A549 (cell line): Measurements from ENCODE around the gene SEC31A. TPM values are rescaled to one million over a fixed set of nuclear protein-coding genes. Genes with fewer than 3 reads are reported as not detected.

Source experiments
- polyA plus RNA-seq, 4 experiments: library from polyadenylated mRNA; depleted of rRNA in 3 of 4; stranded (reverse); fragments of >200 nt; fragmentation: RNase III in 1 of 4; extraction: RNeasy Plus Mini Kit Qiagen cat#74134 plus additional on column Dnase treatment in 1 of 4; gene quantifications; 2 replicates in 3 of 4; 3 replicates in 1 of 4; pipeline ENCODE4 v1.2.3, GENCODE V29; 2011 to 2017

The SEC31A gene
- polyA plus RNA-seq, 2 of the 4 experiments (the other 2 are of a cell fraction), result 67.8 to 127 TPM

Other genes with a start within 250 kb of the SEC31A start
- gene SCD5, start 92.4 kb downstream of the SEC31A start, polyA plus RNA-seq (2011; rRNA removed), result 11.3 and 11.9 TPM in 2 replicates
- gene SCD5, start 92.4 kb downstream of the SEC31A start, polyA plus RNA-seq (2017; fragmentation: RNase III; extraction: RNeasy Plus Mini Kit Qiagen cat#74134 plus additional on column Dnase treatment), result 7.5 to 10.8 TPM (median 9.8 TPM) in 3 replicates
- 4.4 and 5.3 TPM in 2 replicates for gene THAP9, start 9.6 kb upstream of the SEC31A start, polyA plus RNA-seq (2011; rRNA removed)
- 1.7 to 2.3 TPM (median 2.3 TPM) in 3 replicates for gene THAP9, start 9.6 kb upstream of the SEC31A start, polyA plus RNA-seq (2017; fragmentation: RNase III; extraction: RNeasy Plus Mini Kit Qiagen cat#74134 plus additional on column Dnase treatment)
- gene LIN54, start 119.7 kb upstream of the SEC31A start, polyA plus RNA-seq (2011; rRNA removed), result 12.0 and 12.7 TPM in 2 replicates
- gene LIN54, start 119.7 kb upstream of the SEC31A start, polyA plus RNA-seq (2017; fragmentation: RNase III; extraction: RNeasy Plus Mini Kit Qiagen cat#74134 plus additional on column Dnase treatment), result 6.7 to 6.9 TPM (median 6.8 TPM) in 3 replicates
- gene COPS4, start 144.0 kb upstream of the SEC31A start, polyA plus RNA-seq (2011; rRNA removed), result 35.5 and 36.5 TPM in 2 replicates
- gene COPS4, start 144.0 kb upstream of the SEC31A start, polyA plus RNA-seq (2017; fragmentation: RNase III; extraction: RNeasy Plus Mini Kit Qiagen cat#74134 plus additional on column Dnase treatment), result 36.8 to 40.4 TPM (median 39.9 TPM) in 3 replicates
- 8.0 and 8.2 TPM in 2 replicates for gene PLAC8, start 223.6 kb upstream of the SEC31A start, polyA plus RNA-seq (2011; rRNA removed)
- gene PLAC8, start 223.6 kb upstream of the SEC31A start, polyA plus RNA-seq (2017; fragmentation: RNase III; extraction: RNeasy Plus Mini Kit Qiagen cat#74134 plus additional on column Dnase treatment), result 1.6 to 1.7 TPM (median 1.7 TPM) in 3 replicates